B cell (primary cell): ENCODE results near the gene TAB3. TPM values are rescaled to one million over a fixed set of nuclear protein-coding genes. Genes with fewer than 3 reads are reported as not detected.

Source experiments
- ATAC-seq: fragments of 200-7000 bp; cut with Tn5 transposase; one replicate; pipeline ENCODE4 v1.10.0; 2021; ENCODE audit warnings: low read depth, mild to moderate bottlenecking, moderate number of reproducible peaks, moderate library complexity
- CTCF ChIA-PET: fragments of 350-600 bp; sonication (Branson Sonifier 250); formaldehyde crosslinking; loops from one replicate; lab custom pipeline; 2021; ENCODE audit warnings: antibody characterized with exemption, inconsistent platforms; lab: Charles Lee
- POLR2A ChIA-PET: fragments of 350-600 bp; sonication (Branson Sonifier 250); formaldehyde crosslinking; loops from one replicate; lab custom pipeline; 2021; ENCODE audit warnings: antibody characterized with exemption; lab: Charles Lee
- DNase-seq: peaks from one replicate; pipeline ENCODE4 v3.0.0; 2013
- H2AFZ ChIP-seq: 2 replicates; pipeline ENCODE4 v1.6.1; 2012; ENCODE audit warnings: mild to moderate bottlenecking, low read depth, low read length; ENCODE audit not compliant: insufficient read depth, poor library complexity, severe bottlenecking
- H3K27ac ChIP-seq, 2 donors: 1 replicate in 1 of 2; 2 replicates in 1 of 2; pipeline ENCODE4 v1.5.1; 2012 to 2013; ENCODE audit warnings: low read length in 2 of 2, mild to moderate bottlenecking in 2 of 2, moderate library complexity in 1 of 2
- H3K27me3 ChIP-seq, 4 experiments: fragments of 200-600 bp in 1 of 4; sonication (generic) in 1 of 4; replicated peaks in 1 of 4; 1 replicate in 2 of 4; 2 replicates in 2 of 4; pipeline versions ENCODE4 v1.6.1 to v1.7.0; 2013 to 2016; ENCODE audit warnings: low read length in 3 of 4, mild to moderate bottlenecking in 2 of 4, mixed read lengths in 1 of 4, moderate library complexity in 1 of 4; ENCODE audit not compliant: insufficient read depth in 4 of 4, control insufficient read depth in 3 of 4; ENCODE audit errors: control extremely low read depth in 1 of 4
- H3K36me3 ChIP-seq, 2 experiments: replicated peaks in 1 of 2; 1 replicate in 1 of 2; 2 replicates in 1 of 2; pipeline versions ENCODE4 v1.6.1 to v1.7.1; 2013; ENCODE audit warnings: low read length in 1 of 2; ENCODE audit not compliant: insufficient read depth in 2 of 2, control insufficient read depth in 1 of 2; ENCODE audit errors: control extremely low read depth in 1 of 2, extremely low read depth in 1 of 2
- H3K4me1 ChIP-seq, 2 donors: fragments of 200-600 bp in 1 of 2; sonication (generic) in 1 of 2; 1 replicate in 1 of 2; 2 replicates in 1 of 2; pipeline versions ENCODE4 v1.5.1 to v1.6.1; 2013 to 2017; ENCODE audit warnings: low read length in 2 of 2; ENCODE audit not compliant: control insufficient read depth in 2 of 2, insufficient read depth in 2 of 2
- H3K4me2 ChIP-seq: replicated peaks from 2 replicates; pipeline ENCODE3; 2012; ENCODE audit warnings: mild to moderate bottlenecking, low read depth, low read length; ENCODE audit not compliant: poor library complexity, severe bottlenecking
- H3K4me3 ChIP-seq, 5 experiments: fragments of 200-600 bp in 1 of 5; sonication (generic) in 1 of 5; 1 replicate in 3 of 5; 2 replicates in 2 of 5; pipeline versions ENCODE4 v1.5.1 to v1.7.0; 2011 to 2016; ENCODE audit warnings: low read length in 4 of 5, mild to moderate bottlenecking in 4 of 5, low read depth in 2 of 5, control low read depth in 1 of 5, moderate library complexity in 1 of 5; ENCODE audit not compliant: insufficient read depth in 1 of 5; ENCODE audit errors: control extremely low read depth in 1 of 5, extremely low read depth in 1 of 5
- H3K79me2 ChIP-seq: fragments of 200-600 bp; sonication (generic); one replicate; pipeline ENCODE4 v1.6.0; 2016; ENCODE audit warnings: low read length; ENCODE audit not compliant: control insufficient read depth, insufficient read depth
- H3K9ac ChIP-seq: fragments of 200-600 bp; sonication (generic); 2 replicates; pipeline ENCODE4 v1.6.1; 2017; ENCODE audit warnings: mild to moderate bottlenecking, low read length, moderate library complexity
- H3K9me3 ChIP-seq, 3 donors: one replicate each; pipeline versions ENCODE4 v1.6.1 to v1.7.1; 2013; ENCODE audit warnings: low read length in 2 of 3; ENCODE audit not compliant: control insufficient read depth in 2 of 3, insufficient read depth in 1 of 3; ENCODE audit errors: control extremely low read depth in 1 of 3
- H4K20me1 ChIP-seq: 2 replicates; pipeline ENCODE4 v1.6.0; 2012; ENCODE audit warnings: mild to moderate bottlenecking, low read length; ENCODE audit not compliant: insufficient read depth, control insufficient read depth, poor library complexity, severe bottlenecking
- H3K27ac Mint-ChIP-seq: one replicate; pipeline ENCODE4 v1.8.0; 2021; ENCODE audit warnings: mixed read lengths
- H3K27me3 Mint-ChIP-seq: one replicate; pipeline ENCODE4 v1.8.0; 2021; ENCODE audit warnings: mixed read lengths
- H3K4me1 Mint-ChIP-seq: one replicate; pipeline ENCODE4 v1.8.0; 2021; ENCODE audit warnings: mixed read lengths
- H3K4me3 Mint-ChIP-seq: one replicate; pipeline ENCODE4 v1.8.0; 2021; ENCODE audit warnings: mixed read lengths
- H3K9me3 Mint-ChIP-seq: one replicate; pipeline ENCODE4 v1.8.0; 2022; ENCODE audit warnings: mixed read lengths; ENCODE audit not compliant: insufficient read depth
- EZH2 ChIP-seq: IDR thresholded peaks from 2 replicates; pipeline ENCODE4 v1.6.1; 2012; ENCODE audit warnings: borderline replicate concordance, low read depth, mild to moderate bottlenecking, moderate library complexity, low read length; ENCODE audit not compliant: insufficient read depth, poor library complexity, severe bottlenecking
- WGBS: methylation state at CpG from one replicate; pipeline ENCODE4 v1.1.5; 2013; ENCODE audit warnings: missing lambda C conversion rate; ENCODE audit not compliant: insufficient coverage; 5-methylcytosine and 5-hydroxymethylcytosine counted together
- intact Hi-C: fragments of 100-400 bp; cut with micrococcal nuclease; formaldehyde crosslinking; loops from one replicate; pipeline ENCODE4 v1.10.0; 2022
- polyA plus RNA-seq: library from polyadenylated mRNA; depleted of rRNA; stranded (reverse); fragments of >200 nt; gene quantifications from 2 replicates; pipeline ENCODE4 v1.2.3, GENCODE V29; 2012
- total RNA-seq, 2 donors: library from RNA; stranded (reverse); fragments of 120-200 nt in 1 of 2; gene quantifications; 1 replicate in 1 of 2; 2 replicates in 1 of 2; pipeline versions ENCODE4 v1.2.3 to v1.2.4, GENCODE V29; 2013 to 2022
- TF ChIP-seq, protein P1 (sequence below): fragments of 200-600 bp; IDR thresholded peaks from one replicate; pipeline ENCODE4 v1.8.0; 2022; ENCODE audit warnings: antibody characterized with exemption, mild to moderate bottlenecking

TAB3 gene
- total and polyA plus RNA-seq, 2 donors (not counting 1 experiment from before 2014, with no cell fraction given) = 11.4 to 26.5 TPM

- Histone ChIP-seq H3K27ac (peak overlapping the region; percentile 12 to 66), H3K4me1 (peaks cover 0 to 10% of the 10 kb centered on the region in 2 donors), H3K36me3 (no peaks in the 10 kb centered on the region), H3K4me3 (peak overlapping the region; percentile 8 to 71 (median 67)), H3K4me2 (peak overlapping the region; percentile 75), H3K9me3 (no peaks in the 10 kb centered on the region), H4K20me1 (no peaks in the 10 kb centered on the region), H2AFZ (peak overlapping the region; percentile 68), H3K27me3 (no peaks in the 10 kb centered on the region), H3K79me2 (peaks cover 49% of the 10 kb centered on the region), H3K9ac (peak overlapping the region; percentile 70)
- Mint-ChIP-seq H3K4me3 (peak overlapping the region; percentile 95), H3K27me3 (no peaks in the 10 kb centered on the region), H3K27ac (peak overlapping the region; percentile 81), H3K4me1 (peaks cover 34% of the 10 kb centered on the region), H3K9me3 (no peaks in the 10 kb centered on the region)
- no peak for DNase-seq
- WGBS = 0% methylated on average over 34 of the region's 45 CpGs
- POLR2A ChIA-PET = interaction anchor here (0.6 kb wide), 1 partner anchor 362 kb away, joined by 3 read pairs; no protein-coding TSS in a partner anchor
- CTCF ChIA-PET = no interaction called here
- ATAC-seq = no peak
- intact Hi-C loops = loop anchor here (1.0 to 10.0 kb wide), 4 partner anchors 74 to 336 kb away; partner anchors contain the start of genes GK and TASL
- TF ChIP-seq, protein P1, sequence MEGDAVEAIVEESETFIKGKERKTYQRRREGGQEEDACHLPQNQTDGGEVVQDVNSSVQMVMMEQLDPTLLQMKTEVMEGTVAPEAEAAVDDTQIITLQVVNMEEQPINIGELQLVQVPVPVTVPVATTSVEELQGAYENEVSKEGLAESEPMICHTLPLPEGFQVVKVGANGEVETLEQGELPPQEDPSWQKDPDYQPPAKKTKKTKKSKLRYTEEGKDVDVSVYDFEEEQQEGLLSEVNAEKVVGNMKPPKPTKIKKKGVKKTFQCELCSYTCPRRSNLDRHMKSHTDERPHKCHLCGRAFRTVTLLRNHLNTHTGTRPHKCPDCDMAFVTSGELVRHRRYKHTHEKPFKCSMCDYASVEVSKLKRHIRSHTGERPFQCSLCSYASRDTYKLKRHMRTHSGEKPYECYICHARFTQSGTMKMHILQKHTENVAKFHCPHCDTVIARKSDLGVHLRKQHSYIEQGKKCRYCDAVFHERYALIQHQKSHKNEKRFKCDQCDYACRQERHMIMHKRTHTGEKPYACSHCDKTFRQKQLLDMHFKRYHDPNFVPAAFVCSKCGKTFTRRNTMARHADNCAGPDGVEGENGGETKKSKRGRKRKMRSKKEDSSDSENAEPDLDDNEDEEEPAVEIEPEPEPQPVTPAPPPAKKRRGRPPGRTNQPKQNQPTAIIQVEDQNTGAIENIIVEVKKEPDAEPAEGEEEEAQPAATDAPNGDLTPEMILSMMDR = no peak
- no peak for TF ChIP-seq EZH2
Observed at GRCh38 chrX:30888526-30889146, 418 bp downstream of the TAB3 start.

GRCh38 chrX:30887721-30888120 is 1.3 kb downstream of the TAB3 start:
- H3K4me3 Mint-ChIP-seq = peak overlapping the region; percentile 95
- no peak for ATAC-seq
- Histone ChIP-seq H3K27me3 (no peaks in the 10 kb centered on the region), H3K4me3 (no peak overlapping the region), H3K27ac (no peak overlapping the region), H4K20me1 (no peaks in the 10 kb centered on the region), H3K4me2 (peak overlapping the region; percentile 75), H3K79me2 (peaks cover 57% of the 10 kb centered on the region), H3K4me1 (peaks cover 0 to 10% of the 10 kb centered on the region in 2 donors), H3K9me3 (no peaks in the 10 kb centered on the region), H3K9ac (peak overlapping the region; percentile 70), H3K36me3 (no peaks in the 10 kb centered on the region), H2AFZ (no peak overlapping the region)
- H3K4me1 Mint-ChIP-seq = peaks cover 42% of the 10 kb centered on the region
- no peak for DNase-seq
- TF ChIP-seq EZH2 = no peak
- TF ChIP-seq, protein P1 = no peak
- intact Hi-C loops = loop anchor here (5.0 to 10.0 kb wide), 3 partner anchors 73 to 337 kb away; partner anchors contain the start of gene TASL
- WGBS = no CpG with 5 or more reads among the region's 4 CpGs
- no peak overlapping the region for H3K27ac Mint-ChIP-seq
- ChIA-PET POLR2A (no interaction called here), CTCF (no interaction called here)
- H3K27me3 Mint-ChIP-seq = no peaks in the 10 kb centered on the region
- H3K9me3 Mint-ChIP-seq = no peaks in the 10 kb centered on the region
